ENCODE results near the gene TNFRSF1A.

DNA sequence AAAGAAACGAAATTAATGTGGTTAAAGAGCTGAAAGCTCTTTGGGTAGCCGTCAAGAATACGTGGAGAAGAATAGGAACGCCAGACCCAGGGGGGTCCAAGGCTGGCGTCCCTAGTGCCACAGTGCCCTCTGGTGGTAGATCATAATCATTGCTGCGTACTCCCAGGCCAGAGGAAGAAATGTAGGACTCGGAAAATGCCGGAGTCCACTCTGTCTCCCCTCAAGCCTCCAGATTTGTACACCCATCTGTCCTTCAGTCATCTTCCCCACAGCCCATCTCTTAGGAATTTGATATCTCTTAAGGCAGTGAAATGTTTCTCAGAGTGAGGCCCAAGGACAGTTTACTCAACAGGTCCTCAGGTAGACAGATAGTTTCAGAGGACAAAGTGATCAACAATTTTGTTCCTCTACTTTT is 56.8 kb downstream of the TNFRSF1A start:
- TF ChIP-seq, protein P1, sequence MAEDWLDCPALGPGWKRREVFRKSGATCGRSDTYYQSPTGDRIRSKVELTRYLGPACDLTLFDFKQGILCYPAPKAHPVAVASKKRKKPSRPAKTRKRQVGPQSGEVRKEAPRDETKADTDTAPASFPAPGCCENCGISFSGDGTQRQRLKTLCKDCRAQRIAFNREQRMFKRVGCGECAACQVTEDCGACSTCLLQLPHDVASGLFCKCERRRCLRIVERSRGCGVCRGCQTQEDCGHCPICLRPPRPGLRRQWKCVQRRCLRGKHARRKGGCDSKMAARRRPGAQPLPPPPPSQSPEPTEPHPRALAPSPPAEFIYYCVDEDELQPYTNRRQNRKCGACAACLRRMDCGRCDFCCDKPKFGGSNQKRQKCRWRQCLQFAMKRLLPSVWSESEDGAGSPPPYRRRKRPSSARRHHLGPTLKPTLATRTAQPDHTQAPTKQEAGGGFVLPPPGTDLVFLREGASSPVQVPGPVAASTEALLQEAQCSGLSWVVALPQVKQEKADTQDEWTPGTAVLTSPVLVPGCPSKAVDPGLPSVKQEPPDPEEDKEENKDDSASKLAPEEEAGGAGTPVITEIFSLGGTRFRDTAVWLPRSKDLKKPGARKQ (CRISPR knock-in tag; IDR thresholded peaks at IDR 0.05): no peak
- TF ChIP-seq FOXJ3 (CRISPR knock-in tag; IDR thresholded peaks at IDR 0.05) (no peak), ZNF133 (CRISPR knock-in tag; IDR thresholded peaks at IDR 0.05) (no peak), NCOA2 (IDR thresholded peaks at IDR 0.05; ENCODE audit: partially characterized antibody in 2 of 2) (no peak), ELF4 (CRISPR knock-in tag; IDR thresholded peaks at IDR 0.05) (no peak)

Data from K562 (cell line).